NCI-H748 treated with DMSO at 0.1 percent for 48 hours (cell line): ENCODE results near the gene APCDD1L.
"Not testable (repeated sequence)": the region's sequence is repeated elsewhere in the genome, so short reads cannot be mapped to it uniquely, and the experiment has no call there.

Experiments
- DNase-seq: peaks from one replicate; lab custom pipeline; 2025; lab: John Stamatoyannopoulos, UW

APCDD1L gene

DNA sequence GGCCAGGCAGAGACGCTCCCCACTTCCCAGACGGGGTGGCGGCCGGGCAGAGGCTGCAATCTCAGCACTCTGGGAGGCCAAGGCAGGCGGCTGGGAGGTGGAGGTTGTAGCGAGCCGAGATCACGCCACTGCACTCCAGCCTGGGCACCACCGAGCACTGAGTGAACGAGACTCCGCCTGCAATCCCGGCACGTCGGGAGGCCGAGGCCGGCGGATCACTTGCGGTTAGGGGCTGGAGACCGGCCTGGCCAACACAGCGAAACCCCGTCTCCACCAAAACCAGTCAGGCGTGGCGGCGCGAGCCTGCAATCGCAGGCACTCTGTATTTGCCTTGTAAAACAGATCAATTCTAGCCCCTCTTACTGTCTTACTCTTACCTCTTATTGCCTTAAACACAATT is 100.4 kb downstream of the APCDD1L start:
- DNase-seq = not testable (repeated sequence)

GRCh38 chr20:58414216-58414615 is 101.0 kb downstream of the APCDD1L start:
- not testable (repeated sequence) for DNase-seq
